ENCODE measurements around the gene KLHL3. TPM values are rescaled to one million over a fixed set of nuclear protein-coding genes. Genes with fewer than 3 reads are reported as not detected.

KLHL3 gene
- total and polyA plus RNA-seq, 11 donors, result 8.3 to 77.6 (median 26.1) TPM

- no peak for DNase-seq
These were observed 5.8 kb upstream of the KLHL3 start for GRCh38 chr5:137741718-137742117.

DNA sequence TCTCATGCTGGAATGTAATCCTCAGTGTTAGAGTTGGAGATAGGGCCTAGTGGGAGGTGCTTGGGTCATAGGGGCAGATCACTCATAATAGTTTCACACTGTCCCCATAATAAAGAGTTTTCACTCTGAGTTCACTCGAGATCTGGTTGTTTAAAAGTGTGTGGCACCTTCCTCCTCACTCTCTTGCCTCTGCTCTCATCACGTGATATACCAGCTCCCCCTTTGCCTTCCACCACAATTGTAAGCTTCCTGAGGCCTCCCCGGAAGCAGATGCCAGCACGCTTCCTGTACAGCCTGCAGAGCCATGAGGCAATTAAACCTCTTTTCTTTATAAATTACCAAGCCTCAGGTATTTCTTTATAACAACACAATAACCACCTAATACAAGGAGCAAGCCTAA, 3.8 kb upstream of the KLHL3 start:
- no peak overlapping the region for H3K27ac ChIP-seq

More at GRCh38 chr5:137741718-137742117, 5.8 kb upstream of the KLHL3 start:
- Histone ChIP-seq H3K27ac (no peak overlapping the region), H3K9me3 (peaks cover 0 to 5% (median 0%) of the 10 kb centered on the region in 12 donors), H3K4me3 (no peak overlapping the region), H3K36me3 (no peaks in the 10 kb centered on the region), H3K27me3 (no peaks in the 10 kb centered on the region), H3K4me1 (peaks cover 3 to 33% (median 19%) of the 10 kb centered on the region in 12 donors)
- no peak for ATAC-seq
- TF ChIP-seq, protein P1, sequence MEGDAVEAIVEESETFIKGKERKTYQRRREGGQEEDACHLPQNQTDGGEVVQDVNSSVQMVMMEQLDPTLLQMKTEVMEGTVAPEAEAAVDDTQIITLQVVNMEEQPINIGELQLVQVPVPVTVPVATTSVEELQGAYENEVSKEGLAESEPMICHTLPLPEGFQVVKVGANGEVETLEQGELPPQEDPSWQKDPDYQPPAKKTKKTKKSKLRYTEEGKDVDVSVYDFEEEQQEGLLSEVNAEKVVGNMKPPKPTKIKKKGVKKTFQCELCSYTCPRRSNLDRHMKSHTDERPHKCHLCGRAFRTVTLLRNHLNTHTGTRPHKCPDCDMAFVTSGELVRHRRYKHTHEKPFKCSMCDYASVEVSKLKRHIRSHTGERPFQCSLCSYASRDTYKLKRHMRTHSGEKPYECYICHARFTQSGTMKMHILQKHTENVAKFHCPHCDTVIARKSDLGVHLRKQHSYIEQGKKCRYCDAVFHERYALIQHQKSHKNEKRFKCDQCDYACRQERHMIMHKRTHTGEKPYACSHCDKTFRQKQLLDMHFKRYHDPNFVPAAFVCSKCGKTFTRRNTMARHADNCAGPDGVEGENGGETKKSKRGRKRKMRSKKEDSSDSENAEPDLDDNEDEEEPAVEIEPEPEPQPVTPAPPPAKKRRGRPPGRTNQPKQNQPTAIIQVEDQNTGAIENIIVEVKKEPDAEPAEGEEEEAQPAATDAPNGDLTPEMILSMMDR (IDR thresholded peaks at IDR 0.05), result no peak
- intact Hi-C loops (cut with DNase I), result loop anchor here (1.0 to 5.0 kb wide), 5 partner anchors 81 to 113 kb away; no protein-coding TSS in a partner anchor
- WGBS, 4 donors, result 74 to 83% (median 76%) methylated on average over 8 of the region's 8 CpGs

DNA sequence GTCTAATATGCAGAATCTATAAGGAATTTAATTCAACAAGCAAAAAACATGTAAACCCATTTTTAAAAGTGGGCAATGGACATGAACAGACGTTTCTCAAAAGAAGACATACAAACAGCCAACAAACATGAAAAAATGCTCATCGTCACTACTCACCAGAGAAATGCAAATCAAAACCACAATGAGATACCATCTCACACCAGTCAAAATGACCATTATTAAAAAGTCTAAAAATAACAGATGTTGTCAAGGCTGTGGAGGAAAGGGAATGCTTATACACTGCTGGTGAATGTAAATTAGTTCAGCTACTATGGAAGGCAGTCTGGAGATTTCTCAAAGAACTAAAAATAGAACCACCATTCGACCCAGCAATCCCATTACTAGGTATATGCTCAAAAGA, 3.1 kb upstream of the KLHL3 start:
- WGBS, 4 donors, result 72 to 79% (median 77%) methylated on average over 3 of the region's 3 CpGs
- TF ChIP-seq POLR2A (IDR thresholded peaks at IDR 0.05), result no peak
- TF ChIP-seq, protein P1 (IDR thresholded peaks at IDR 0.05), result no peak
- peaks cover 0 to 5% (median 0%) of the 10 kb centered on the region in 12 donors for H3K9me3 ChIP-seq
- no peaks in the 10 kb centered on the region for H3K27me3 ChIP-seq
- H3K36me3 ChIP-seq, result no peaks in the 10 kb centered on the region
- ATAC-seq, result no peak
- no peak overlapping the region for H3K4me3 ChIP-seq
- peaks cover 5 to 61% (median 41%) of the 10 kb centered on the region in 12 donors for H3K4me1 ChIP-seq
- intact Hi-C loops (cut with DNase I), result loop anchor here in 2 of 10 donors (5.0 kb wide), 1 partner anchor 42 kb away; no protein-coding TSS in a partner anchor
- DNase-seq, result no peak
- no peak overlapping the region for H3K27ac ChIP-seq

More for the DNA sequence above, 3.8 kb upstream of the KLHL3 start:
- TF ChIP-seq POLR2A (IDR thresholded peaks at IDR 0.05), result no peak
- TF ChIP-seq, protein P1 (IDR thresholded peaks at IDR 0.05), result no peak
- Histone ChIP-seq H3K27me3 (no peaks in the 10 kb centered on the region), H3K4me1 (peaks cover 5 to 53% (median 34%) of the 10 kb centered on the region in 12 donors), H3K9me3 (peaks cover 0 to 5% (median 0%) of the 10 kb centered on the region in 12 donors), H3K4me3 (no peak overlapping the region), H3K36me3 (no peaks in the 10 kb centered on the region)
- no peak for DNase-seq
- 79 to 84% (median 82%) methylated on average over 4 of the region's 4 CpGs for WGBS, 4 donors
- intact Hi-C loops (cut with DNase I), result loop anchor here in 4 of 10 donors (2.0 to 5.0 kb wide), 4 partner anchors 42 to 109 kb away; no protein-coding TSS in a partner anchor
- ATAC-seq, result no peak

DNA sequence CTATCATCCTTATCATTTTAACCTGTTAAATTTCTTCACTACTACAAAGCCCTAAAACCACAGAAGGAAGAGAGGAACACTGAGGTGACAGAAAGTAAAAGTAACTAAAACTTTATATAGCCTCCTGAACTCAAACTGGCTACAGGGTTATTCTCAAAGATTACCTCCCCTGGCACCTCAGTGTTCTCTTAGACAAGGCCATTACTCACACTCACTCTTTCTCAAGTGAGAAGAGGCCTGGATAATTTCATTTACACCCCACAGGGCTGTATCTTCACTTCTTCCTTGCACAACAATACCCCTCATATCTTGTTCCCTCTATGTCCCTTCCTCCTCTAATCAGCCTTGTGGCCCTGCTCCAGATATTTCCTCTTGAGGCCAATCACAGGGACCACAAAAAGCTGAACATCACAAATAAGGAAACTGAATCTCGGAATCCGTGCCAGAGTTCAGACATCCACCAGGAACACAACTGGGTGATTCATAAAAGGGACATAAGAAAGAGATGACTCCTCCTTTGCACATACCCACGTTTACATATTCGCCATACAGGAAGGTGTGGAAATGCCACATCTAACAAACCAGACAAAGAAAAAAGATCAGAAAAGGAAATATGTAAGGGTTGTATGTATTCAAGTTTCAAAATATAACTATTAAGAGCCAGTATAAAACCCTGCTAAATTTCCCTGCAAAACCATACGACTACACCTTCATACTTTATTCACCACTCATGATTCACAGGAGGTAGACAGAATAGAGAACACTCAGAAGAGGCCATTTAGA, 1.7 kb upstream of the KLHL3 start:
- peak in 4 of 5 donors; percentile 66 to 86 (median 74) for DNase-seq
- WGBS, 4 donors, result 24 to 27% (median 25%) methylated on average over 5 of the region's 5 CpGs
- peaks cover 0 to 5% (median 0%) of the 10 kb centered on the region in 12 donors for H3K9me3 ChIP-seq
- H3K27me3 ChIP-seq, result no peaks in the 10 kb centered on the region
- TF ChIP-seq, protein P1 (IDR thresholded peaks at IDR 0.05), result no peak
- no peak for TF ChIP-seq POLR2A (IDR thresholded peaks at IDR 0.05)
- H3K4me1 ChIP-seq, result peaks cover 5 to 62% (median 44%) of the 10 kb centered on the region in 12 donors
- no peaks in the 10 kb centered on the region for H3K36me3 ChIP-seq
- intact Hi-C loops (cut with DNase I), result loop anchor here in 2 of 10 donors (5.0 kb wide), 1 partner anchor 40 kb away; no protein-coding TSS in a partner anchor
- no peak overlapping the region for H3K4me3 ChIP-seq
- H3K27ac ChIP-seq, result peak overlapping the region; percentile 53 to 90 (median 73)
- peak; percentile 77 to 91 (median 84) for ATAC-seq
